Heart left ventricle (tissue), 13 donors: ENCODE results near the gene RPS29.

Experiments used
- POLR2A ChIP-seq, 2 donors: fragments of 450-650 bp; IDR thresholded peaks; one replicate each; pipeline ENCODE4 v1.6.1; 2017; ENCODE audit warnings: antibody characterized with exemption in 2 of 2, mild to moderate bottlenecking in 2 of 2, moderate library complexity in 2 of 2
- TF ChIP-seq, protein P1 (sequence below), 12 donors: fragments of 200-600 bp; sonication (generic) in 4 of 12; IDR thresholded peaks; one replicate each; pipeline versions ENCODE4 v1.5.0 to v1.8.0; 2018 to 2022; ENCODE audit warnings: antibody characterized with exemption in 12 of 12, mild to moderate bottlenecking in 5 of 12
- donor health status: ischemic (EF 13 %, LVEDD 7.1; RV severe dilation, severe dysfunction).
- donor health status: DM: no; HTN: yes; CAD: no.
- donor health status: DM: no; HTN: no; CAD: no.
- donor health status: ischemic (EF 25% LVEDD 6.9; RV normal size, moderate dysfunction).
- donor health status: ischemic (EF 25% LVEDD 5.7; RV mildly dilated, moderate dysfunction).
- donor health status: ischemic (EF 35%, LVEDD 5.7; RV mildly dilated, moderate dysfunction).
- donor health status: nonischemic (EF 11% LVEDD 7.7; RV severe dilation, severe dysfunction).
- donor health status: DM: yes; HTN: yes; CAD: no.
- donor health status: PGD.
- donor health status: ischemic (EF 29% LVEDD 5.4; RV normal size, mild dysfunction).
- donor health status: nonischemic (EF 23%, LVEDD 6.1; RV moderate dilation, normal function).

GRCh38 chr14:49622022-49622607, 35.9 kb upstream of the RPS29 start:
- TF ChIP-seq, protein P1, sequence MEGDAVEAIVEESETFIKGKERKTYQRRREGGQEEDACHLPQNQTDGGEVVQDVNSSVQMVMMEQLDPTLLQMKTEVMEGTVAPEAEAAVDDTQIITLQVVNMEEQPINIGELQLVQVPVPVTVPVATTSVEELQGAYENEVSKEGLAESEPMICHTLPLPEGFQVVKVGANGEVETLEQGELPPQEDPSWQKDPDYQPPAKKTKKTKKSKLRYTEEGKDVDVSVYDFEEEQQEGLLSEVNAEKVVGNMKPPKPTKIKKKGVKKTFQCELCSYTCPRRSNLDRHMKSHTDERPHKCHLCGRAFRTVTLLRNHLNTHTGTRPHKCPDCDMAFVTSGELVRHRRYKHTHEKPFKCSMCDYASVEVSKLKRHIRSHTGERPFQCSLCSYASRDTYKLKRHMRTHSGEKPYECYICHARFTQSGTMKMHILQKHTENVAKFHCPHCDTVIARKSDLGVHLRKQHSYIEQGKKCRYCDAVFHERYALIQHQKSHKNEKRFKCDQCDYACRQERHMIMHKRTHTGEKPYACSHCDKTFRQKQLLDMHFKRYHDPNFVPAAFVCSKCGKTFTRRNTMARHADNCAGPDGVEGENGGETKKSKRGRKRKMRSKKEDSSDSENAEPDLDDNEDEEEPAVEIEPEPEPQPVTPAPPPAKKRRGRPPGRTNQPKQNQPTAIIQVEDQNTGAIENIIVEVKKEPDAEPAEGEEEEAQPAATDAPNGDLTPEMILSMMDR (IDR thresholded peaks at IDR 0.05) = no peak
- no peak for TF ChIP-seq POLR2A (IDR thresholded peaks at IDR 0.05)
